ENCODE measurements around the gene ABCF2.
A peak's percentile ranks its signal among the peaks of the same experiment; 100 is the strongest.

ABCF2 gene

GRCh38 chr7:151226560-151226874, 488 bp downstream of the ABCF2 start:
- no peak for DNase-seq

GRCh38 chr7:151225948-151226510, 976 bp downstream of the ABCF2 start:
- DNase-seq = no peak

GRCh38 chr7:151223728-151224127, 3.3 kb downstream of the ABCF2 start:
- DNase-seq = no peak

- DNase-seq = no peak
Measured at GRCh38 chr7:151218170-151218569, 8.8 kb downstream of the ABCF2 start.

- DNase-seq = no peak
Measured at GRCh38 chr7:151215396-151215795, 11.6 kb downstream of the ABCF2 start.

- DNase-seq = no peak
Measured at GRCh38 chr7:151213826-151214225, 13.2 kb downstream of the ABCF2 start.

- DNase-seq = no peak
Measured at GRCh38 chr7:151212626-151213025, 14.4 kb downstream of the ABCF2 start.

GRCh38 chr7:151211155-151211772, 15.7 kb downstream of the ABCF2 start:
- no peak for DNase-seq

GRCh38 chr7:151210087-151210854, 16.7 kb downstream of the ABCF2 start, which contains the start of gene H2BK1:
TSS of gene H2BK1 (minus strand) at chr7:151210488. CDS start at chr7:151210318, 170 bp downstream.
- peak in 1 of 56 donors; percentile 7 for DNase-seq

- no peak for DNase-seq
Measured at GRCh38 chr7:151209588-151209987, 17.4 kb downstream of the ABCF2 start.

GRCh38 chr7:151208253-151208862, 18.6 kb downstream of the ABCF2 start:
- no peak for DNase-seq

GRCh38 chr7:151207804-151208203, 19.2 kb downstream of the ABCF2 start:
- DNase-seq = no peak

GRCh38 chr7:151207315-151207714, 19.7 kb downstream of the ABCF2 start:
- no peak for DNase-seq

- no peak for DNase-seq
Measured at GRCh38 chr7:151206914-151207313, 20.1 kb downstream of the ABCF2 start.

- no peak for DNase-seq
Measured at GRCh38 chr7:151205730-151206129, 21.3 kb downstream of the ABCF2 start.

GRCh38 chr7:151204383-151205032, 22.5 kb downstream of the ABCF2 start:
- no peak for DNase-seq

GRCh38 chr7:151202836-151203235, 24.2 kb downstream of the ABCF2 start:
- no peak for DNase-seq

- DNase-seq = no peak
Measured at GRCh38 chr7:151201751-151202150, 25.3 kb downstream of the ABCF2 start.

- DNase-seq = no peak
Measured at GRCh38 chr7:151201344-151201743, 25.7 kb downstream of the ABCF2 start.

- DNase-seq = peak in 10 of 56 donors; percentile 6 to 41 (median 20)
Measured at GRCh38 chr7:151198945-151199848, 27.8 kb downstream of the ABCF2 start.

GRCh38 chr7:151197932-151198331, 29.1 kb downstream of the ABCF2 start:
- no peak for DNase-seq

Data from nucleus accumbens (tissue), 56 donors.